ENCODE results near the gene PDE6B.

GRCh38 chr4:656436-657337, 31.3 kb downstream of the PDE6B start:
- TF ChIP-seq GATA2 (IDR thresholded peaks at IDR 0.05; ENCODE audit: low read depth, low read length) (no peak), GATA3 (IDR thresholded peaks at IDR 0.05; ENCODE audit: low read depth, low read length) (no peak)

Measured in SH-SY5Y (cell line).